ENCODE measurements around the gene XRCC1.

GRCh38 chr19:43575955-43576878 lies 890 bp upstream of the XRCC1 start:
- TF ChIP-seq POLR2A (IDR thresholded peaks at IDR 0.05), result no peak
- TF ChIP-seq CTCF (IDR thresholded peaks at IDR 0.05), result no peak
- no peak for TF ChIP-seq EP300 (IDR thresholded peaks at IDR 0.05)
